ENCODE data around the gene DNAAF5. TPM values are rescaled to one million over a fixed set of nuclear protein-coding genes. Genes with fewer than 3 reads are reported as not detected.

Gene DNAAF5
- total RNA-seq, 2 experiments from 2014 or later: 36.4 to 36.8 TPM

DNA sequence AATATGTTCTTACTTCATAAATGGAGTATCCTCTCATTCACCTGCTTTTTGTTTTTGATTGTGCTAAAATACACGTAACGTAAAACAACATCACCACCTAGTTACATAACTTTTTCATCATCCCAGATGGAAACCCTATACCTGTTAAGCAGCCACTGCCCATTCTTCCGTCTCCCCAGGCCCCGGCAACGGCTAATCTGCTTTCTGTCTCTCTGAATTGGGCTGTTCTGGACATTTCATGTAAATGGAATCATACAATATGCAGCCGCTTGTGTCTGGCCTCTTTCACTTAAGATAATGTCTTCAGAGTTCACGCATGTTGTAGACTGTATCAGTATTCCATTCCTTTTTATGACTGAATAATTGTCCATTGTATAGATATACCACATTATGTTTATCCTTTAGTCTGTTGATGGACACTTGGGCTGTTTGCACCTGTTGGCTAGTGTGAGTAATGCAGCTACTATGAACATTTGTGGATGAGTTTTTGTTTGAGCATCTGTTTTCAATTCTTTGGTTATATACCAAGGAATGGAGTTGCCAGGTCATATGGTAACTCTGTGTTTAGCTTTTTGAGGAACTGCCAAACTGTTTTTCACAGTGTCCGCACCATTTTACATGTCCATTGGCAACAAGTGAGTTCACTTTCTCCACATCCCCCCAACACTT lies 91.7 kb downstream of the DNAAF5 start:
- ChIA-PET CTCF (interaction anchor here (0.7 to 1.9 kb wide), 8 partner anchors 10 to 55 kb away, joined by 3 to 9 read pairs (median 4); partner anchors contain the start of gene SUN1), POLR2A (interaction anchor here (0.7 to 2.6 kb wide), 4 partner anchors 14 to 54 kb away, joined by 3 to 14 read pairs (median 5); partner anchors contain the start of gene SUN1)
- ATAC-seq (no peak), DNase-seq (peak; percentile 19)
- Mint-ChIP-seq H3K27me3 (peaks cover 9% of the 10 kb centered on the region), H3K9me3 (no peaks in the 10 kb centered on the region), H3K27ac (peak overlapping the region; percentile 90), H3K36me3 (ENCODE audit: low read depth) (peaks cover 22% of the 10 kb centered on the region), H3K4me3 (peak overlapping the region; percentile 93), H3K4me1 (ENCODE audit: low read depth) (peaks cover 52% of the 10 kb centered on the region)
- TF ChIP-seq, protein P1, sequence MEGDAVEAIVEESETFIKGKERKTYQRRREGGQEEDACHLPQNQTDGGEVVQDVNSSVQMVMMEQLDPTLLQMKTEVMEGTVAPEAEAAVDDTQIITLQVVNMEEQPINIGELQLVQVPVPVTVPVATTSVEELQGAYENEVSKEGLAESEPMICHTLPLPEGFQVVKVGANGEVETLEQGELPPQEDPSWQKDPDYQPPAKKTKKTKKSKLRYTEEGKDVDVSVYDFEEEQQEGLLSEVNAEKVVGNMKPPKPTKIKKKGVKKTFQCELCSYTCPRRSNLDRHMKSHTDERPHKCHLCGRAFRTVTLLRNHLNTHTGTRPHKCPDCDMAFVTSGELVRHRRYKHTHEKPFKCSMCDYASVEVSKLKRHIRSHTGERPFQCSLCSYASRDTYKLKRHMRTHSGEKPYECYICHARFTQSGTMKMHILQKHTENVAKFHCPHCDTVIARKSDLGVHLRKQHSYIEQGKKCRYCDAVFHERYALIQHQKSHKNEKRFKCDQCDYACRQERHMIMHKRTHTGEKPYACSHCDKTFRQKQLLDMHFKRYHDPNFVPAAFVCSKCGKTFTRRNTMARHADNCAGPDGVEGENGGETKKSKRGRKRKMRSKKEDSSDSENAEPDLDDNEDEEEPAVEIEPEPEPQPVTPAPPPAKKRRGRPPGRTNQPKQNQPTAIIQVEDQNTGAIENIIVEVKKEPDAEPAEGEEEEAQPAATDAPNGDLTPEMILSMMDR (IDR thresholded peaks at IDR 0.05): peak; percentile 61
- intact Hi-C loops (cut with micrococcal nuclease): no loop called here

DNA sequence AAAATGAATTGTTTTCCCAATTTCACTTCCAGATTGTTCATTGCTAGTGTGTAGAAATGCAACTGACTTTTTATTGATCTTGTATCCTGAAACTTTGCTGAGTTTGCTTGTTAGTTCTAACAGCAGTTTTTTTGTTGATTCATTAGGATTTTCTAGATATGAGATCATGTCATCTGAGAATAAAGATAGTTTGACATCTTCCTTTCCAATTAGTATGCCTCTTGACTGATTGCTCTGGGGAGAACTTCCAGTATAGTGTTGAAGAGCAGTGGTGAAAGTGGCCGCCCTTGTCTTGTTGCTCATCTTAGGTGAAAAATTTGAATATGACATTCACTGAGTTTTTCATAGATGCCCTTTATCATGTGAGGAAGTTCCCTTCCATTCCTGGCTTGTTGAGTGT lies 93.8 kb downstream of the DNAAF5 start:
- peaks cover 28% of the 10 kb centered on the region for H3K36me3 Mint-ChIP-seq (ENCODE audit: low read depth)
- H3K27ac Mint-ChIP-seq: no peak overlapping the region
- no peak overlapping the region for H3K4me3 Mint-ChIP-seq
- TF ChIP-seq, protein P1 (IDR thresholded peaks at IDR 0.05): no peak
- H3K4me1 Mint-ChIP-seq (ENCODE audit: low read depth): peaks cover 53% of the 10 kb centered on the region
- no peak for ATAC-seq
- POLR2A ChIA-PET: no interaction called here
- intact Hi-C loops (cut with micrococcal nuclease): no loop called here
- DNase-seq: no peak
- no peaks in the 10 kb centered on the region for H3K27me3 Mint-ChIP-seq
- CTCF ChIA-PET: no interaction called here
- no peaks in the 10 kb centered on the region for H3K9me3 Mint-ChIP-seq

DNA sequence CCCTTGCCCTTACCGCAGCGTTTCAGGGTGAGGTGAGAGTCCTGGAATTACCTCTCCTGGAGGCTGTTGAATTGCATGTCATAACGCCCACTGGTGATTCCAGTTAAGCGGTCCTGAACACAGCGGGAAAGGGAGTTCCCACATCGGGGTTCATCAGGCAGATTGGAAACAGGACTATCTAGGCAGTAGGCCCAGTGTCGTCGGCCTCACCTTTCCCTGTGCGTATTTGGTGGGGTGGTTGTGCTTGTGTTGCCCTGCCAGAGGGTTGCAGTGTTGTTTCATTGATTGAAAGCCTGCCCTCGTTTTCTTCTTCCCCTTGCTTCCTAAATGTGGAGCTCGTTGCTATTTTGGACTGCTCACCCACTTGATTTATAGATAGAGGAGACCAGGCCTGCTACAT lies 95.2 kb downstream of the DNAAF5 start:
- H3K27me3 Mint-ChIP-seq: no peaks in the 10 kb centered on the region
- H3K36me3 Mint-ChIP-seq (ENCODE audit: low read depth): peaks cover 37% of the 10 kb centered on the region
- TF ChIP-seq, protein P1 (IDR thresholded peaks at IDR 0.05): no peak
- ChIA-PET POLR2A (no interaction called here), CTCF (interaction anchor here (1.2 kb wide), 1 partner anchor 51 kb away, joined by 3 read pairs; no protein-coding TSS in a partner anchor)
- peaks cover 58% of the 10 kb centered on the region for H3K4me1 Mint-ChIP-seq (ENCODE audit: low read depth)
- intact Hi-C loops (cut with micrococcal nuclease): no loop called here
- DNase-seq (no peak), ATAC-seq (no peak)
- H3K9me3 Mint-ChIP-seq: no peaks in the 10 kb centered on the region
- H3K27ac Mint-ChIP-seq: no peak overlapping the region
- H3K4me3 Mint-ChIP-seq: no peak overlapping the region

DNA sequence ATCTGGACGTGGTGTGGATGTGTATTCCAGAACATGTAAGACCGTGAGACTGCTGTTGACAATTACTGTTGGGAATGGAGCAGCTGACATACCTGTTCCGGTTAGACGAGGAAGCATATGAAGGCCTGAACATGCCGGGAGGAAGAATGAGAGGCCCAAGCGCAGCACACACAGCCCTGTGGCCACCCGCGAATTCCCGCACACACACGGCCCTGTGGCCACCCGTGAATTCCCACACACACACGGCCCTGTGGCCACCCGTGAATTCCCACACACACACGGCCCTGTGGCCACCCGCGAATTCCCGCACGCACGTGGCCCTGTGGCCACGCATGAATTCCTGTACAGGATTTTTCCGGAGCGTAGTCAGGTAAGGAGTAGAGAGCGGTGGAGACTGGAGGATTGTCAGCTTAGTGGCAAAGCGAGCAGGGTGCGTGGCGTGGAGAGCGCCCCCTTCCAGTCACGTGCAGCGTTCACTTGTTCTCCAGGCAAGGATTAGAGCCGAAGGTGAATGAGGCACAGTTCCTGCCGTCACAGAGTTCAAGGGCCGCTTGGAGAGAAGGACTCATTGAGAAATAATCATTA lies 96.3 kb downstream of the DNAAF5 start:
- no peak for DNase-seq
- CTCF ChIA-PET: interaction anchor here (1.2 kb wide), 1 partner anchor 50 kb away, joined by 3 read pairs; no protein-coding TSS in a partner anchor
- no peak for ATAC-seq
- Mint-ChIP-seq H3K36me3 (ENCODE audit: low read depth) (peaks cover 36% of the 10 kb centered on the region), H3K4me1 (ENCODE audit: low read depth) (peaks cover 54% of the 10 kb centered on the region), H3K9me3 (no peaks in the 10 kb centered on the region), H3K27ac (no peak overlapping the region), H3K4me3 (no peak overlapping the region), H3K27me3 (no peaks in the 10 kb centered on the region)
- POLR2A ChIA-PET: no interaction called here
- intact Hi-C loops (cut with micrococcal nuclease): no loop called here
- TF ChIP-seq, protein P1 (IDR thresholded peaks at IDR 0.05): no peak

DNA sequence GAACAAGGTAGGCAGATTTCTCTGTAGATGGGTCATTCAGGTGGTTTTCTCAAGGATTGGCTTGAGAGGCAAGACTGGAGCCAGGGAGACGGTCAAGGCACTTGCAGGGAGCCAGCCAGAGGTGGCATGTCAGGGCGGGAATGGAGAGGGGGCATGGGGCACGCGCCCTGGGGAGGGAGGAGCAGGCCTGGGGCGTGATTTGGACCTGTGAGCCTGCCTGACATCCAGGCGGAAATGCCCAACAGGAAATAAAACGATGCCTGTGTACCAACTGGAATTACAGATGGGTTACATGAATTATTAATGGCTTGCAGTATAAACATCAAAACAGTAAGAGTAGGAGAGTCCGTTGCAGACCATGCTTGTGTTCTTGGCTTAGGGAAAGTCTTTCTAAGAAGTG lies 97.2 kb downstream of the DNAAF5 start:
- no peak overlapping the region for H3K27ac Mint-ChIP-seq
- DNase-seq: no peak

More for the DNA sequence above, 97.2 kb downstream of the DNAAF5 start:
- Mint-ChIP-seq H3K4me1 (ENCODE audit: low read depth) (peaks cover 45% of the 10 kb centered on the region), H3K4me3 (no peak overlapping the region), H3K27me3 (no peaks in the 10 kb centered on the region), H3K9me3 (no peaks in the 10 kb centered on the region), H3K36me3 (ENCODE audit: low read depth) (peaks cover 27% of the 10 kb centered on the region)
- CTCF ChIA-PET: no interaction called here
- intact Hi-C loops (cut with micrococcal nuclease): no loop called here
- ATAC-seq: no peak
- POLR2A ChIA-PET: no interaction called here
- TF ChIP-seq, protein P1 (IDR thresholded peaks at IDR 0.05): no peak

Measured in activated CD8-positive, alpha-beta T cell treated with anti-CD3 and anti-CD28 coated beads for 36 hours (primary cell).